Measurements from ENCODE around the gene KDM1B. TPM values are rescaled to one million over a fixed set of nuclear protein-coding genes. Genes with fewer than 3 reads are reported as not detected.
"Not testable (repeated sequence)": the region's sequence is repeated elsewhere in the genome, so short reads cannot be mapped to it uniquely, and the experiment has no call there.

The KDM1B gene
- total RNA-seq, 4 donors from 2014 or later = 10.3 to 13.2 (median 11.7) TPM

DNA sequence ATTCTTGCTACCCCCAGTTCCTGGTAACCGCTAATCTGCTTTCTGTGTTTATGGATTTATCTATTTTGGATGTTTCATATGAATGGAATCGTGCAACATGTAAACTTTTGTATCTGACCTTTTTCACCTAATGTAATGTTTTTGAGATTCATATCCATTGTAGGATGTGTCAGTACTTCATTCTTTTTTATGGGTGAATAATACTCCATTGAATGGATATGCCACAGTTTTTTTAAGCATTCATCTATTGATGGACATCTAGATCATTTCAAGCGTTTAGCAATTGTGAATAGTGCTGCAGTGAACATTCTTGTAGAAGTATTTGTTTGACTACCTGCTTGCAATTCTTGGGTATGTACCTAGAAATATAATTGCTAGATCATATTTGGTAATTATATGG is 13.0 kb downstream of the KDM1B start:
- no peak overlapping the region for H3K27ac ChIP-seq (replicated peaks in 1 of 4)
- no peak for DNase-seq (ENCODE audit: extremely low spot score)
- H3K36me3 ChIP-seq = peaks cover 26 to 82% (median 52%) of the 10 kb centered on the region in 4 donors
- no peaks in the 10 kb centered on the region for H3K9me3 ChIP-seq
- no peaks in the 10 kb centered on the region for H3K4me1 ChIP-seq
- intact Hi-C loops (cut with DNase I) = no loop called here
- 100% methylated on average over 3 of the region's 3 CpGs for WGBS
- H3K4me3 ChIP-seq = no peak overlapping the region
- H3K27me3 ChIP-seq = no peaks in the 10 kb centered on the region
- TF ChIP-seq POLR2A (IDR thresholded peaks at IDR 0.05; ENCODE audit: low read depth) (no peak), POLR2AphosphoS5 (IDR thresholded peaks at IDR 0.05) (no peak), EP300 (IDR thresholded peaks at IDR 0.05) (no peak)
- TF ChIP-seq, protein P1, sequence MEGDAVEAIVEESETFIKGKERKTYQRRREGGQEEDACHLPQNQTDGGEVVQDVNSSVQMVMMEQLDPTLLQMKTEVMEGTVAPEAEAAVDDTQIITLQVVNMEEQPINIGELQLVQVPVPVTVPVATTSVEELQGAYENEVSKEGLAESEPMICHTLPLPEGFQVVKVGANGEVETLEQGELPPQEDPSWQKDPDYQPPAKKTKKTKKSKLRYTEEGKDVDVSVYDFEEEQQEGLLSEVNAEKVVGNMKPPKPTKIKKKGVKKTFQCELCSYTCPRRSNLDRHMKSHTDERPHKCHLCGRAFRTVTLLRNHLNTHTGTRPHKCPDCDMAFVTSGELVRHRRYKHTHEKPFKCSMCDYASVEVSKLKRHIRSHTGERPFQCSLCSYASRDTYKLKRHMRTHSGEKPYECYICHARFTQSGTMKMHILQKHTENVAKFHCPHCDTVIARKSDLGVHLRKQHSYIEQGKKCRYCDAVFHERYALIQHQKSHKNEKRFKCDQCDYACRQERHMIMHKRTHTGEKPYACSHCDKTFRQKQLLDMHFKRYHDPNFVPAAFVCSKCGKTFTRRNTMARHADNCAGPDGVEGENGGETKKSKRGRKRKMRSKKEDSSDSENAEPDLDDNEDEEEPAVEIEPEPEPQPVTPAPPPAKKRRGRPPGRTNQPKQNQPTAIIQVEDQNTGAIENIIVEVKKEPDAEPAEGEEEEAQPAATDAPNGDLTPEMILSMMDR (IDR thresholded peaks at IDR 0.05) = no peak

DNA sequence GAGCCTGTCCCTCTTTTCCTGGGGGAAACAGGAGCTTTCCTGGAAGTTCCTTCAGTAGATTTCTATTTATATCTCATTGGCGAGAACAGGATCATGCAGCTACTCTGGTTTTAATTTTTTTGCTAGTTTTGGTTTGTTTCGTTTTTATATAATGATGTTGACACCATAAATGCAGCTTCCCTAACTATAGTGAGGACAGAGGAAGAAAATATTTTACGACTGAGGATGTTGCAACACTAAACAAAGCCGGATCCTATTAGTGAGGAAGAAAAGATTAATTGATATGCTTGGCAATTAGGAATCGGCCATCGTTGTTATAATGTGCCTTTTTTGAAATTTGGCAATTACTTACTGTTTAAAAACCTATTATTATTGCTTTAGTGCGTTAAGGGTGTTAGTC is 16.6 kb downstream of the KDM1B start:
- DNase-seq (ENCODE audit: extremely low spot score) = no peak
- H3K9me3 ChIP-seq = no peaks in the 10 kb centered on the region
- no peaks in the 10 kb centered on the region for H3K4me1 ChIP-seq
- H3K4me3 ChIP-seq = no peak overlapping the region
- no peaks in the 10 kb centered on the region for H3K27me3 ChIP-seq
- intact Hi-C loops (cut with DNase I) = no loop called here
- no peak overlapping the region for H3K27ac ChIP-seq (replicated peaks in 1 of 4)
- 79% methylated on average over 7 of the region's 7 CpGs for WGBS
- TF ChIP-seq EP300 (IDR thresholded peaks at IDR 0.05) = no peak
- H3K36me3 ChIP-seq = peaks cover 18 to 66% (median 43%) of the 10 kb centered on the region in 4 donors

DNA sequence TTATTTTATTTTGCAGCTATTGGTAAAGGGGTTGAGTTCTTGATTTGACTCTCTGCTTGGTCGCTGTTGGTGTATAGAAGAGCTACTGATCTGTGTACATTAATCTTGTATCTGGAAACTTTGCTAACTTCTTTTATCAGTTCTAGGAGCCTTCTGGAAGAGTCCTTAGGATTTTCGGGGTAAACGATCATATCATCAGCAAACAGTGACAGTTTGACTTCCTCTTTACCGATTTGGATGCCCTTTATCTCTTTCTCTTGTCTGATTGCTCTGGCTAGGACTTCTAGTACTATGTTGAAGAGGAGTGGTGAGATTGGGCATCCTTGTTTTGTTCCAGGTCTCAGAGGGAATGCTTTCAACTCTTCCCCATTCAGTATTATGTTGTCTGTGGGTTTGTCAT is 21.0 kb downstream of the KDM1B start:
- H3K27me3 ChIP-seq; H3K4me1 ChIP-seq; DNase-seq (ENCODE audit: extremely low spot score); H3K4me3 ChIP-seq; H3K27ac ChIP-seq (replicated peaks in 1 of 4); H3K9me3 ChIP-seq; intact Hi-C loops (cut with DNase I): not testable (repeated sequence)
- 82% methylated on average over 4 of the region's 4 CpGs for WGBS
- peaks cover 0 to 31% (median 16%) of the 10 kb centered on the region in 4 donors for H3K36me3 ChIP-seq

DNA sequence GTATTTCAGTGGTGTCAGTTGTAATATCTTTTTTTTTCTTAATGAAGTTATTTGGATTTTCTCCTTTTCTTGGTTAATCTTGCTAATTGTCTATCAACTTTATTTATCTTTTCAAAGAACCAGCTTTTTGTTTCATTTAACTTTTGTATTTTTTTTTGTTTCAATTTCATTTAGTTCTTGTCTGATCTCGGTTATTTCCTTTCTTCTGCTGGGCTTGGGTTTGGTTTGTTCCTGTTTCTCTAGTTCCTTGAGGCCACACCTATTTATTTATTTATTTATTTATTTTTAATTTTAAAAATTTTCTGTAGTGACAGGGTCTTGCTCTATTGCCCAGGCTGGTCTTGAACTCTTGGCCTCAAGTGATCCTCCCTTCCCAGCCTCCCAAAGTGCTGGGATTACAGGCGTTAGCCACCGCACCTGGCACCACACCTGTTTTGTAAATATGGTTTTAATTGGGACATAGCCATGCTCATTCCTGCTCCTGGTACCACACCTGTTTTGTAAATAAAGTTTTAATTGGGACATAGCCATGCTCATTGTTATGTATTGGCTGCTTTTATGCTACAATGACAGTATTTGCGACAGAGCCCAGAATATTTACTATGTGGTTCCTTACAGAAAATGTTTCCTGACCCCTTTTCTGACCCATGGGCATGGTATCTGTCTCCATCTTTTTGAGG is 22.2 kb downstream of the KDM1B start:
- no peak overlapping the region for H3K27ac ChIP-seq (replicated peaks in 1 of 4)
- no peaks in the 10 kb centered on the region for H3K4me1 ChIP-seq
- WGBS = 91% methylated on average over 4 of the region's 4 CpGs
- no peak overlapping the region for H3K4me3 ChIP-seq
- TF ChIP-seq, protein P1 (IDR thresholded peaks at IDR 0.05) = no peak
- TF ChIP-seq POLR2AphosphoS5 (IDR thresholded peaks at IDR 0.05) = no peak
- intact Hi-C loops (cut with DNase I) = no loop called here
- no peaks in the 10 kb centered on the region for H3K27me3 ChIP-seq
- H3K36me3 ChIP-seq = peaks cover 0 to 25% (median 13%) of the 10 kb centered on the region in 4 donors
- H3K9me3 ChIP-seq = no peaks in the 10 kb centered on the region
- no peak for DNase-seq (ENCODE audit: extremely low spot score)

DNA sequence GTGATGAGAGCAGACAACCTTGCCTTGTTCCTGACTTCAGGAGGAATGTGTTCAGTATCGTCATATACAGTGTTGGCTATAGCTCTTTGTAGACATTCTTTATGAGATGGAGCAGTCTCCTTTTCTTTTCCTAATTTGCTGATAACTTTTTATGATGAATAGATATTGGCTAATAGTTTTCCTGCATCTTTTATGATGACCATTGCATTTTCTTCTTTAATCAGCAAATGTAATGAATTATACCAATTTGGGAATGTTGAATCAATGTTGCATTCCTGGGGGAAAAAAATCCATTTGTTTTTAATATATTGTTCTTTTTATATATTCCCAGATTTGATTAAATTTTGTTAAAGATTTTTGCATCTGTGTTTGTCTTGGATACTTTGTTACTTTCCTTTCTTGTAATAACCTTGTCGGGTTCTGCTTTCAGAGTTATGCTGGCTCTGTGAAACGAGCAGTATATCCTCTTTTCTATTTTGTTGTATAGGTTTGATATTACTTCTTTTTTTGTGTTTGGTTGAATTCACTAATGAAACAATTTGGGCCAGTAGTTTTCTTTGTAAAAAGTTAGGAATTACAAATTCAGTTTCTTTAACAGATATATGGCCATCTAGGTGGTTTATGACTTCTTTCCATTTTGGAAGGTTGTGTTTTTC is 23.9 kb downstream of the KDM1B start:
- H3K27ac ChIP-seq (replicated peaks in 1 of 4) = no peak overlapping the region
- H3K9me3 ChIP-seq = no peaks in the 10 kb centered on the region
- intact Hi-C loops (cut with DNase I) = no loop called here
- H3K36me3 ChIP-seq = peaks cover 0 to 19% (median 11%) of the 10 kb centered on the region in 4 donors
- no peaks in the 10 kb centered on the region for H3K4me1 ChIP-seq
- no peak overlapping the region for H3K4me3 ChIP-seq
- 79% methylated on average over 3 of the region's 3 CpGs for WGBS
- TF ChIP-seq POLR2AphosphoS5 (IDR thresholded peaks at IDR 0.05) (no peak), POLR2A (IDR thresholded peaks at IDR 0.05; ENCODE audit: low read depth) (no peak), EP300 (IDR thresholded peaks at IDR 0.05) (no peak)
- TF ChIP-seq, protein P1 (IDR thresholded peaks at IDR 0.05) = no peak
- no peak for DNase-seq (ENCODE audit: extremely low spot score)
- no peaks in the 10 kb centered on the region for H3K27me3 ChIP-seq

Data from esophagus muscularis mucosa (tissue), 4 donors.